Fibroblast of villous mesenchyme (primary cell): ENCODE measurements around the gene QPRT. TPM values are rescaled to one million over a fixed set of nuclear protein-coding genes. Genes with fewer than 3 reads are reported as not detected.
"Not testable (repeated sequence)": the region's sequence is repeated elsewhere in the genome, so short reads cannot be mapped to it uniquely, and the experiment has no call there.

ENCODE experiments used
- DNase-seq: peaks from one replicate; pipeline ENCODE4 v3.0.0-alpha.2; 2010; ENCODE audit warnings: low read depth
- H3K4me3 ChIP-seq: 2 replicates; pipeline ENCODE4 v1.5.1; 2011; ENCODE audit warnings: low read depth, mild to moderate bottlenecking, low read length
- total RNA-seq: library from RNA; depleted of rRNA; stranded (reverse); fragments of >200 nt; gene quantifications from 2 replicates; pipeline ENCODE4 v1.2.3, GENCODE V29; 2012
- TF ChIP-seq, protein P1 (sequence below): IDR thresholded peaks from 2 replicates; pipeline ENCODE4 v1.5.1; 2012; ENCODE audit warnings: low read depth, mild to moderate bottlenecking, low read length; ENCODE audit not compliant: insufficient read depth

Gene QPRT
- total RNA-seq, 1 donor, result 123 TPM

- no peak overlapping the region for H3K4me3 ChIP-seq
- DNase-seq, result no peak
- TF ChIP-seq, protein P1, sequence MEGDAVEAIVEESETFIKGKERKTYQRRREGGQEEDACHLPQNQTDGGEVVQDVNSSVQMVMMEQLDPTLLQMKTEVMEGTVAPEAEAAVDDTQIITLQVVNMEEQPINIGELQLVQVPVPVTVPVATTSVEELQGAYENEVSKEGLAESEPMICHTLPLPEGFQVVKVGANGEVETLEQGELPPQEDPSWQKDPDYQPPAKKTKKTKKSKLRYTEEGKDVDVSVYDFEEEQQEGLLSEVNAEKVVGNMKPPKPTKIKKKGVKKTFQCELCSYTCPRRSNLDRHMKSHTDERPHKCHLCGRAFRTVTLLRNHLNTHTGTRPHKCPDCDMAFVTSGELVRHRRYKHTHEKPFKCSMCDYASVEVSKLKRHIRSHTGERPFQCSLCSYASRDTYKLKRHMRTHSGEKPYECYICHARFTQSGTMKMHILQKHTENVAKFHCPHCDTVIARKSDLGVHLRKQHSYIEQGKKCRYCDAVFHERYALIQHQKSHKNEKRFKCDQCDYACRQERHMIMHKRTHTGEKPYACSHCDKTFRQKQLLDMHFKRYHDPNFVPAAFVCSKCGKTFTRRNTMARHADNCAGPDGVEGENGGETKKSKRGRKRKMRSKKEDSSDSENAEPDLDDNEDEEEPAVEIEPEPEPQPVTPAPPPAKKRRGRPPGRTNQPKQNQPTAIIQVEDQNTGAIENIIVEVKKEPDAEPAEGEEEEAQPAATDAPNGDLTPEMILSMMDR, result no peak
These were observed 23.3 kb downstream of the QPRT start for GRCh38 chr16:29702269-29702668.

GRCh38 chr16:29705030-29705429, 26.1 kb downstream of the QPRT start:
- TF ChIP-seq, protein P1, result no peak
- no peak overlapping the region for H3K4me3 ChIP-seq
- DNase-seq, result no peak

DNA sequence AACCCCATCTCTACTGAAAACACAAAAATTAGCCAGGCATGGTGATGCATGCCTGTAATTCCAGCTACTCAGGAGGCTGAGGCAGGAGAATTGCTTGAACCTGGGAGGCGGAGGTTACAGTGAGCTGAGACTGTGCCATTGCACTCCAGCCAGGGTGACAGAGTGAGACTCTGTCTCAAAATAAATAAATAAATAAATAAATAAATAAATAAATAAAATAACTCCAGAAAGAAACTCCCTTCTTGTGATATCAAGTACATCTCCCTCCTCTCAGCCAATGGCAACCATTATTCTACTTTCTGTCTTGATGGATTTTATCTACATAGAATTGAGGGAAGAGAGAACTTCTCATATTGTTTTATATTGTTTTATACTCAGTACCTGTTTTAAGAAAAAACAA, 28.2 kb downstream of the QPRT start:
- not testable (repeated sequence) for DNase-seq, H3K4me3 ChIP-seq

DNA sequence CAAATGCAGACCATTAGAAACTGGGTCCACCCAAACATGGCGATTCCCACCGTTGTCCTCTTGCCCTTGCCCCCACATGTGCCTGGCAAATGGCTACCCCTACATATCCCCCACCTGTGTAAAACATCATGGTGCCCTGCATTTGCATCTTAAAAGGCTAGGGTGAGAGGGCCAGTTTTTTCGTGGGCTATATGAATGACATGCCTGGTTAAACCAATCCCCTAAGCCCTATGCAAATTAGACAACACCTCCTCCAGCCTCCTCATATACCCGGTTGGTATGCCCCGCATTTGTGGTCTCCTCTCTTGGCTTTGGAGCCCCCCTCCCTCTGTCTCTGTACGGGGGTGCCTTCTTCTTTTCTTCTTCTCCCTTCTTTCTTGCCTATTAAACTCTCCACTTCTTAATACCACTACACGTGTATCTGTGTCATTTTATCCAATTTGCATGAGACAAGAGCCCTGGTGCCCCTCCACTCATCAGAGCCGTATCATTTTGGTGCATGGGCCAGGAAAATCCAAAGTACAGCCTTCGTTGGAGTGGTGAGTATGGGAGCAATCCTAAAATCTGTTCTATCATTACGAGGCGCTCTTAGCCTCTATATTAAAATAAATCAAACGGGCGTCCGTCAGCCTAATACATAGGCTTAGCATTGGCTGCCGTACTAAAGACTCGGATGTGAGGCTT, 30.1 kb downstream of the QPRT start:
- no peak for DNase-seq
- TF ChIP-seq, protein P1, result no peak
- H3K4me3 ChIP-seq, result no peak overlapping the region

DNA sequence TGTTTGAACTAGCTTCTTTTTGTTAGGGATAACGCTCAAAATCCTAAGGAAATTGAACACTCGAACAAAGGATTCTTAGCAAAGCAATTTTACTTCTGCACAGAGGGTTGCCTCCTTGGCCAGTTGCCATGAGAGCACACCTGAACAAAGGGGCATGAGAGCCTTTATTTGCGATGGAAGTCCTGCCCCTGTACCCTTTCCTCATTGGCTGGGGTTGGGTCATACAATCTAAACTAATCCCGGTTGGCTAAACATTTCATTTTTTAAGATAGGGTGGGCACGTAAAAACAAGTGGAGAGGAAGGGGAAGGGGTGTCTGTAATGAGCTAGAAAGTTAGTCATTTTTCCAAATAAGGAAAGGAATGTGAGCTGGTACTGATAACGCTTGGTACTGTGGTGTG, 30.7 kb downstream of the QPRT start:
- not testable (repeated sequence) for H3K4me3 ChIP-seq, DNase-seq

- TF ChIP-seq, protein P1, result peak; percentile 60
- H3K4me3 ChIP-seq, result no peak overlapping the region
- peak; percentile 79 for DNase-seq
These were observed 31.5 kb downstream of the QPRT start for GRCh38 chr16:29710227-29711219.

DNA sequence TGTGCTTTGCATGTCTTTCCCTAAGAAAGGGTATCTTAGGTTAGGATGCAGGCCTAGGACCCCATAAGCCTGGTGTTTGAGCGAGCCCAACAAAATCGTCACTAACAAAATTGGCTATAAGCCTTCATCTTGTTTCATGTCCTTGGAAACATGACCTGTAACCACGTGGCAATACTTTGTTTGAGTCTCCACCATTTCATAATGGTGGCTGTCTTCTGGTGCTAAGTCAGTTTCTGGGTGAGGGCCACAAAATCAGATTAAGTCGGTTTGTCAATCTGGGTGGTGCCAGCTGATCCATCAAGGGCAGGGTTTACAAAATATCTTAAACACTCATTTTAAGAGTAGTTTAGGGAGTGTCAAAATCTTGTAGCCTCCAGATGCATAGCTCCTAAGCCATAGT, 33.8 kb downstream of the QPRT start:
- DNase-seq, result no peak
- TF ChIP-seq, protein P1, result no peak
- H3K4me3 ChIP-seq, result no peak overlapping the region
